ENCODE results near the gene ITPR2. TPM values are rescaled to one million over a fixed set of nuclear protein-coding genes. Genes with fewer than 3 reads are reported as not detected.
"Not testable (repeated sequence)": the region's sequence is repeated elsewhere in the genome, so short reads cannot be mapped to it uniquely, and the experiment has no call there.

ITPR2 gene
- total RNA-seq, 4 donors from 2014 or later: 42.8 to 62.5 (median 52.1) TPM

- intact Hi-C loops (cut with DNase I; ENCODE audit: low total_unique reads): no loop called here
- TF ChIP-seq CTCF (IDR thresholded peaks at IDR 0.05) (no peak), POLR2A (IDR thresholded peaks at IDR 0.05) (no peak)
- H3K4me3 ChIP-seq (ENCODE audit: low read depth, poor library complexity, severe bottlenecking): no peak overlapping the region
- DNase-seq (ENCODE audit: low spot score in 2 of 2): no peak
Measured at GRCh38 chr12:26606911-26607310, 226.1 kb downstream of the ITPR2 start.

- H3K4me3 ChIP-seq (ENCODE audit: low read depth, poor library complexity, severe bottlenecking); DNase-seq (ENCODE audit: low spot score in 2 of 2); intact Hi-C loops (cut with DNase I; ENCODE audit: low total_unique reads): not testable (repeated sequence)
- WGBS, 2 donors: 94 to 97% methylated on average over 7 of the region's 7 CpGs
Measured at GRCh38 chr12:26604813-26605212, 228.2 kb downstream of the ITPR2 start.

- TF ChIP-seq POLR2A (IDR thresholded peaks at IDR 0.05): no peak
- no peak for TF ChIP-seq CTCF (IDR thresholded peaks at IDR 0.05)
- no peak overlapping the region for H3K4me3 ChIP-seq (ENCODE audit: low read depth, poor library complexity, severe bottlenecking)
- no peak for DNase-seq (ENCODE audit: low spot score in 2 of 2)
- WGBS, 2 donors: 83 to 85% methylated on average over 7 of the region's 7 CpGs
- intact Hi-C loops (cut with DNase I; ENCODE audit: low total_unique reads): no loop called here
Measured at GRCh38 chr12:26599096-26599695, 233.8 kb downstream of the ITPR2 start.

GRCh38 chr12:26595806-26596205 lies 237.2 kb downstream of the ITPR2 start:
- intact Hi-C loops (cut with DNase I; ENCODE audit: low total_unique reads): no loop called here
- H3K4me3 ChIP-seq (ENCODE audit: low read depth, poor library complexity, severe bottlenecking): no peak overlapping the region

GRCh38 chr12:26580619-26581018 lies 252.4 kb downstream of the ITPR2 start:
- H3K4me3 ChIP-seq (ENCODE audit: low read depth, poor library complexity, severe bottlenecking): no peak overlapping the region
- no peak for DNase-seq (ENCODE audit: low spot score in 2 of 2)
- no peak for TF ChIP-seq POLR2A (IDR thresholded peaks at IDR 0.05)
- TF ChIP-seq CTCF (IDR thresholded peaks at IDR 0.05): no peak
- 73 to 85% methylated on average over 2 of the region's 2 CpGs for WGBS, 2 donors
- intact Hi-C loops (cut with DNase I; ENCODE audit: low total_unique reads): no loop called here

More at GRCh38 chr12:26595806-26596205, 237.2 kb downstream of the ITPR2 start:
- DNase-seq (ENCODE audit: low spot score in 2 of 2): no peak
- 83 to 88% methylated on average over 1 of the region's 1 CpG for WGBS, 2 donors
- no peak for TF ChIP-seq CTCF (IDR thresholded peaks at IDR 0.05)
- no peak for TF ChIP-seq POLR2A (IDR thresholded peaks at IDR 0.05)

GRCh38 chr12:26576266-26576665 lies 256.7 kb downstream of the ITPR2 start:
- TF ChIP-seq POLR2A (IDR thresholded peaks at IDR 0.05): no peak
- no peak for TF ChIP-seq CTCF (IDR thresholded peaks at IDR 0.05)
- intact Hi-C loops (cut with DNase I; ENCODE audit: low total_unique reads): no loop called here
- no peak overlapping the region for H3K4me3 ChIP-seq (ENCODE audit: low read depth, poor library complexity, severe bottlenecking)
- no peak for DNase-seq (ENCODE audit: low spot score in 2 of 2)
- 88% methylated on average over 6 of the region's 6 CpGs for WGBS, 2 donors

All from lower leg skin (tissue), 4 donors.